Keratinocyte (primary cell): Measurements from ENCODE around the gene RHOJ. TPM values are rescaled to one million over a fixed set of nuclear protein-coding genes. Genes with fewer than 3 reads are reported as not detected.

Experiments
- DNase-seq: peaks from one replicate; pipeline ENCODE4 v3.0.0-alpha.2; 2011; ENCODE audit warnings: low read depth, missing footprints, low spot score
- FAIRE-seq: peaks from 2 replicates; lab custom pipeline; 2011; peaks lifted over from hg19 to GRCh38; lab: Jason Lieb, UNC
- H2AFZ ChIP-seq: 2 replicates; pipeline ENCODE4 v1.6.0; 2012; ENCODE audit warnings: low read length, control low read depth, inconsistent platforms; ENCODE audit not compliant: control insufficient read depth
- H3K27ac ChIP-seq: 2 replicates; pipeline ENCODE4 v1.5.1; 2011; ENCODE audit warnings: low read length; ENCODE audit not compliant: control insufficient read depth, insufficient read depth
- H3K27me3 ChIP-seq: 3 replicates; pipeline ENCODE4 v1.6.0; 2011; ENCODE audit warnings: low read length; ENCODE audit not compliant: control insufficient read depth, insufficient read depth; ENCODE audit errors: extremely low read depth
- H3K36me3 ChIP-seq, 2 experiments: 2 replicates in 1 of 2; 3 replicates in 1 of 2; pipeline ENCODE4 v1.5.1; 2011; ENCODE audit warnings: low read length in 2 of 2, mild to moderate bottlenecking in 1 of 2; ENCODE audit not compliant: control insufficient read depth in 2 of 2, insufficient read depth in 2 of 2; ENCODE audit errors: extremely low read depth in 1 of 2
- H3K4me1 ChIP-seq: 3 replicates; pipeline ENCODE4 v1.5.1; 2011; ENCODE audit warnings: low read length; ENCODE audit not compliant: control insufficient read depth, insufficient read depth; ENCODE audit errors: extremely low read depth
- H3K4me2 ChIP-seq: 3 replicates; pipeline ENCODE4 v1.6.0; 2011; ENCODE audit warnings: low read depth, low read length; ENCODE audit not compliant: control insufficient read depth, insufficient read depth; ENCODE audit errors: extremely low read depth
- H3K4me3 ChIP-seq, 3 experiments: fragments of 200-600 bp in 1 of 3; sonication (generic) in 1 of 3; 2 replicates in 2 of 3; 3 replicates in 1 of 3; pipeline ENCODE4 v1.5.1; 2011 to 2016; ENCODE audit warnings: low read length in 3 of 3, mild to moderate bottlenecking in 3 of 3, control low read depth in 2 of 3, inconsistent platforms in 1 of 3, low read depth in 1 of 3, mixed read lengths in 1 of 3, mixed run types in 1 of 3, moderate library complexity in 1 of 3; ENCODE audit not compliant: control insufficient read depth in 2 of 3, insufficient read depth in 2 of 3; ENCODE audit errors: extremely low read depth in 1 of 3
- H3K79me2 ChIP-seq: 2 replicates; pipeline ENCODE4 v1.6.0; 2012; ENCODE audit warnings: low read length; ENCODE audit not compliant: control insufficient read depth, insufficient read depth
- H3K9ac ChIP-seq: 3 replicates; pipeline ENCODE4 v1.6.0; 2011; ENCODE audit warnings: low read length; ENCODE audit not compliant: control insufficient read depth, insufficient read depth; ENCODE audit errors: extremely low read depth
- H3K9me1 ChIP-seq: 3 replicates; pipeline ENCODE4 v1.6.0; 2011; ENCODE audit warnings: low read length; ENCODE audit not compliant: control insufficient read depth, insufficient read depth; ENCODE audit errors: extremely low read depth
- H3K9me3 ChIP-seq: 2 replicates; pipeline ENCODE4 v1.5.1; 2012; ENCODE audit warnings: low read depth, low read length; ENCODE audit not compliant: control insufficient read depth
- H4K20me1 ChIP-seq: 3 replicates; pipeline ENCODE4 v1.6.0; 2011; ENCODE audit warnings: low read length; ENCODE audit not compliant: control insufficient read depth, insufficient read depth; ENCODE audit errors: extremely low read depth
- EZH2 ChIP-seq: IDR thresholded peaks from one replicate; pipeline ENCODE4 v1.6.1; 2012; ENCODE audit warnings: inconsistent platforms, mild to moderate bottlenecking, low read length, moderate library complexity
- dilution Hi-C: fragments of 300-500 bp; cut with MboI; formaldehyde crosslinking; loops from one replicate; pipeline ENCODE4 v1.7.0; 2020; ENCODE audit warnings: low sequenced_read_pairs; ENCODE audit not compliant: extremely low pct_ligation_motif_present
- polyA plus RNA-seq, 5 experiments: library from polyadenylated mRNA; depleted of rRNA in 3 of 5; stranded (reverse) in 3 of 5; stranded (forward) in 1 of 5; unstranded in 1 of 5; fragments of >200 nt; gene quantifications; 1 replicate in 1 of 5; 2 replicates in 3 of 5; 3 replicates in 1 of 5; pipeline versions ENCODE4 v1.2.1 to v1.2.3, GENCODE V29; 2011 to 2012; ENCODE audit warnings: missing spikeins in 2 of 5, low read depth in 1 of 5, low replicate concordance in 1 of 5
- TF ChIP-seq, protein P1 (sequence below), 3 experiments: IDR thresholded peaks in 1 of 3; conservative IDR thresholded peaks in 1 of 3; optimal IDR thresholded peaks in 1 of 3; 2 replicates in 2 of 3; 3 replicates in 1 of 3; pipeline versions ENCODE3 to v1.5.1; 2011; ENCODE audit warnings: low read length in 3 of 3, mild to moderate bottlenecking in 3 of 3, moderate library complexity in 2 of 3, control low read depth in 1 of 3, inconsistent platforms in 1 of 3; ENCODE audit not compliant: insufficient read depth in 2 of 3; ENCODE audit errors: extremely low read depth in 1 of 3

Gene RHOJ
- polyA plus RNA-seq, 1 donor (not counting 4 experiments of a cell fraction or from before 2014, with no cell fraction given) = 0.46 TPM

DNA sequence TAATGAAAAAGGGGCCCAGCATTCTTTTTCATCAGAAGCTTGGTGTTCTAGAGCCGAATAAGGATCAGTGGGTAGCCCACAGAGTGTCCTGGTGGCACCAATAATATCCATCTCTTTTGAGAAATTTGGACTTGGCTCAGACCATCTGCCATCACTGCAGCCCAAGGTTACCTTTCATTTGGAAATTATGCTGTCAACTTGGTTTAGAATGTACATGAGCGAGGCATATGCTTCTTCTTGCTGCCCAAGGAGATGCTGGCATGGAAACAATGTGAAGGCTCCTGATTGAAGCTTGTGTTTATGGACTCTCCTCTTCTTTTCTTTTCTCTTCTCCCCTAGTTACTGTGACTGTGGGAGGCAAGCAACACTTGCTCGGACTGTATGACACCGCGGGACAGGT lies 64.5 kb downstream of the RHOJ start:
- Histone ChIP-seq H3K4me1 (peaks cover 8% of the 10 kb centered on the region), H3K4me3 (no peak overlapping the region), H2AFZ (no peak overlapping the region), H3K79me2 (no peaks in the 10 kb centered on the region), H3K9me1 (no peaks in the 10 kb centered on the region), H3K27me3 (no peaks in the 10 kb centered on the region), H3K9ac (no peak overlapping the region), H3K9me3 (no peaks in the 10 kb centered on the region), H3K27ac (no peak overlapping the region), H3K36me3 (no peaks in the 10 kb centered on the region), H3K4me2 (no peak overlapping the region), H4K20me1 (no peaks in the 10 kb centered on the region)
- TF ChIP-seq, protein P1, sequence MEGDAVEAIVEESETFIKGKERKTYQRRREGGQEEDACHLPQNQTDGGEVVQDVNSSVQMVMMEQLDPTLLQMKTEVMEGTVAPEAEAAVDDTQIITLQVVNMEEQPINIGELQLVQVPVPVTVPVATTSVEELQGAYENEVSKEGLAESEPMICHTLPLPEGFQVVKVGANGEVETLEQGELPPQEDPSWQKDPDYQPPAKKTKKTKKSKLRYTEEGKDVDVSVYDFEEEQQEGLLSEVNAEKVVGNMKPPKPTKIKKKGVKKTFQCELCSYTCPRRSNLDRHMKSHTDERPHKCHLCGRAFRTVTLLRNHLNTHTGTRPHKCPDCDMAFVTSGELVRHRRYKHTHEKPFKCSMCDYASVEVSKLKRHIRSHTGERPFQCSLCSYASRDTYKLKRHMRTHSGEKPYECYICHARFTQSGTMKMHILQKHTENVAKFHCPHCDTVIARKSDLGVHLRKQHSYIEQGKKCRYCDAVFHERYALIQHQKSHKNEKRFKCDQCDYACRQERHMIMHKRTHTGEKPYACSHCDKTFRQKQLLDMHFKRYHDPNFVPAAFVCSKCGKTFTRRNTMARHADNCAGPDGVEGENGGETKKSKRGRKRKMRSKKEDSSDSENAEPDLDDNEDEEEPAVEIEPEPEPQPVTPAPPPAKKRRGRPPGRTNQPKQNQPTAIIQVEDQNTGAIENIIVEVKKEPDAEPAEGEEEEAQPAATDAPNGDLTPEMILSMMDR (optimal IDR thresholded peaks at IDR 0.05 in 1 of 3, IDR thresholded peaks at IDR 0.05 in 1 of 3, conservative IDR thresholded peaks at IDR 0.05 in 1 of 3; ENCODE audit: extremely low read depth in 1 of 3, insufficient read depth in 2 of 3, low read length in 3 of 3) = no peak
- no peak for TF ChIP-seq EZH2
- no peak for FAIRE-seq
- DNase-seq = no peak
- dilution Hi-C loops = no loop called here

DNA sequence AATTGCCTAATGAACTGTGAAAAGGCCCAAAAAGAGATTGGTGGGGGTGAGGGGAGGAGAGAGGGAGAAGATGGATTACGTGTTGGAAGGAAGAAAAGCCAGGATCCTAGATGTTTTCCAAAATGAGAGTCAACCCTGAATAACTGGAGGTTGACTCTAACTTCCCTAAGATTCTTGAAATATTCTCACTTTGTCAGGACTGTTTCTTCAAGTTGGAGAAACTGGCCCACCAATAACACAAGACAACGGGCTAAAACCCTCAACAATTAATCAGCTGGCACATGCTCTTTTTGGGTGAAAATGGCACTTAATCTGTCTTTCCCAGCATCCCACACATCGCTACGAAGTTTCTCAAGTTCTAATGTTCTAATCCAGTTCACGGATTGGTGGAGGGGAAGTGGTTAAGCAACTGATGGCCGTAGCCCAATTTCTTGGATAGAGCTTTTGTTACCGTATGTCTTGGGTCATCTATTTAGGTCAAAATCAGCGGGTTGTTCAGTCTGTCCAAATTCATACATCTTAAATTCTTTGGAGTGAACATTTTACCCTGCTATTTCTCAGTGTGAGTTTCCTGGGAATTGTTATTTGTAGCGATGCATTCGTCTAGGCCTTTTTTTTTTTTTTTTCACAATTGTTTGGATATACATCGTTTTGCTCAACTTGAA lies 65.5 kb downstream of the RHOJ start:
- no peak overlapping the region for H3K4me3 ChIP-seq
- H3K4me2 ChIP-seq = no peak overlapping the region
- no peak for DNase-seq
- no peaks in the 10 kb centered on the region for H4K20me1 ChIP-seq
- TF ChIP-seq EZH2 = no peak
- TF ChIP-seq, protein P1 (optimal IDR thresholded peaks at IDR 0.05 in 1 of 3, IDR thresholded peaks at IDR 0.05 in 1 of 3, conservative IDR thresholded peaks at IDR 0.05 in 1 of 3; ENCODE audit: extremely low read depth in 1 of 3, insufficient read depth in 2 of 3, low read length in 3 of 3) = no peak
- dilution Hi-C loops = no loop called here
- no peak for FAIRE-seq
- H3K9me1 ChIP-seq = no peaks in the 10 kb centered on the region
- H3K79me2 ChIP-seq = no peaks in the 10 kb centered on the region
- H2AFZ ChIP-seq = no peak overlapping the region
- no peak overlapping the region for H3K27ac ChIP-seq
- H3K9me3 ChIP-seq = no peaks in the 10 kb centered on the region
- H3K27me3 ChIP-seq = no peaks in the 10 kb centered on the region
- peaks cover 8% of the 10 kb centered on the region for H3K4me1 ChIP-seq
- no peak overlapping the region for H3K9ac ChIP-seq
- H3K36me3 ChIP-seq = no peaks in the 10 kb centered on the region
